HG03342 (cell line): ENCODE results near the gene ARL6IP4.

Source experiments
- ATAC-seq: cut with Tn5 transposase; IDR thresholded peaks from one replicate; pipeline ENCODE4 v1.9.1; 2021; ENCODE audit warnings: mild to moderate bottlenecking, moderate library complexity; ENCODE audit not compliant: unreplicated experiment

Gene ARL6IP4

DNA sequence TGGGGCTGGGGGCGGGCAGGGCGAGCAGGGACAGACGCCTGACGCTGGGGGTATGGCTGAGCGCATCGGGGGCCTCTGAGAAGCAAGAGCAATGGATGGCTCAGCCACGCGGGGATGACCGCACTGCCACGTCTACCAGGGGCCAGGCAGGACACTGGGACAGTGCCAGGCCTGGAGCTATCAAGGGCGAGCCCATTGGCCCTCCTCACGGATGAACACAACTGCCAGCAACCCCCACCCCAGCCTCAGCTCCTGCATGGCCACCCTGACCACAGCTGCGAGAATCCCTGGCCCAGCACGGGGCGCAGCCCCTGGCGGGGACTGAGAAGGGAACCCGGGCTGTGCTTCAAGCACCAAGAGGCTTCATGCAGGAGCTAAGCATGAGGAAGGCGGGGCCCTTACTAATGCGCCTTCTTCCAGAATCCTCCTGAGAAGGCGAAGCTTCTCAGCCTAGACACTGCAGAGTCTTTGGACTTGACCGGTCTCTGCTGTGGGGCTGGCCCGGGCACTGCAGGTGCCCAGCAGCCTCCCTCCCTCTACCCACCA, 9.5 kb downstream of the ARL6IP4 start:
- ATAC-seq, result no peak

DNA sequence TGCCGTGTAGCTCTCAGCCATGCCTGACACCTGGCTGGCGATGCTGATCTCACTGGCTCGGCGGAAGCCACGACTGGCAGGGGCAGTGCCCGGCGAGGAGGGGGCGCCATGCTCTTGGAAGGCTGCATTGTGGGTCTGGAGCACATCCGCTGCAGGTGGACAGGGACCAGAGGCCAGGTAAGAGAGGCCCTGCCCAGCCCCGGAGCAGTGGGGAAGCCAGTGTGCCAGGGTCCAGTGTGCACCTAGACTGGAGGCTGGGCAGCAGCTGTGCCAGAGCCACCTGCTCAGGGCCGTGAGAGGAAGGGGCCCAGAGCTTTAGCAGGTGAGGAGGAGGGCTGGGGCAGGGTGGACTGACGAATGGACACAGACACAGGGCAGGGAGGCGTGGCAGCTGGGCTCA, 10.1 kb downstream of the ARL6IP4 start:
- no peak for ATAC-seq

DNA sequence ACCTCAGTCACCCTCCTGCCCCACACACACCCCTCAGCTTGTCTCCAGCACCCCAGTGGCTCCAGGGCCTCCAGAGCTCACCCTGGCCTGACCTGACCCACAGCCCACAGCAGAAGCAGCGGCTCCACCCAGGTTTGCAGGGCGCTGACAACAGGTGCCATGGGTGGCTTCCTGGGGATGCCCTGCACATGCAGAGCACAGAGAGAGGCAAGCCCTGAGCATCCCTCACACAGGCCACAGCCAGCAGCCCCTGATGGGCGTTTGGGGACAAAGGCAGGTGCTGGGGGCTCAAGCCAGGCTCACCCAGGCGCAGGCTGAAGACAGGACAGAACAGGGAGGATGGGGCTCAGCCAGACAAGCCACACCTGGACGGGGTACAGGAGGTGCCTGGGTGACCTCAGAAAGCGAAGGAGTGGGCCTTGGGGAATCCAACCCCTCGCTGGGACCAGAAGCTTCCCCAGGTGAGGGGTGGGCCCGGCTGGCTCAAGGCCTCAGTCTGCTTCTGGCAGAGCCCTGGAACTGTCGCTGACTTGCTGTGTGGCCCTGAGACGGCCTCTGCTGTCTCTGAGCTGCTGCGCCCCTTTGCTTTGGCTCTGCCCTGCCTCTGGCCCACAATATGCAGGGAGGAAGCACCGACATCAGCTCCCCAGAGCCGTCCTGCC, 10.6 kb downstream of the ARL6IP4 start:
- ATAC-seq, result no peak

DNA sequence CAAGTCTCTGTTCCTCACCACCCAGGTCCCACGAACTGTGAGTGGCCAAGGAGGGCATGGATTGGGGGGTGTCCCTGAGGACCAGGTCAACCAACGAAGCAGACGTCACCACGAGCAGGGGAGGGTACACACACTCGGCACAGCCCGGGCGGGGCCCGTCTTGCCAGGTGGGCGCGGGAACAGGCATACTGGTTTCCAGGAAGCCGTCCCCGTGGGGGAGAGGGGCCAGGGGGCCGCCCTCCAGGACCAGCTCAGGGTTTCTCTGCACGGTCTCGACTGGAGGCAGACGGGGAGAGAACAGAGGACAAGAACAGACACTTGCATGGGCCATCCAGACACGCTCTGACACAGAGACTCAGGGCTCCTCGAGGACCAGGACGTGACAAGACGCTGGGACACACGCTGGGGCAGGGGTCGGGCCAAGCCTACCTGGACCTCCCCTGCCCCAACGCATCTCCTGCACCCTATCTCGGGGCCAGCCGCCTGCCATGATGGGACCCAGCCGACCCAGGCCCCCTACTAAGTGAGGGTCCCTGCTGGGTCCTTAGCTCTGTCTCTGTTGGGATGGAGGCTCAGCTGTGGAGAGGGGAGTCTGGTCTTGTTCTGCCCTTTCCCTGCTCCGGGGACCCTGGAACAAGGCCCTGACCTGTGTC, 11.3 kb downstream of the ARL6IP4 start:
- no peak for ATAC-seq

DNA sequence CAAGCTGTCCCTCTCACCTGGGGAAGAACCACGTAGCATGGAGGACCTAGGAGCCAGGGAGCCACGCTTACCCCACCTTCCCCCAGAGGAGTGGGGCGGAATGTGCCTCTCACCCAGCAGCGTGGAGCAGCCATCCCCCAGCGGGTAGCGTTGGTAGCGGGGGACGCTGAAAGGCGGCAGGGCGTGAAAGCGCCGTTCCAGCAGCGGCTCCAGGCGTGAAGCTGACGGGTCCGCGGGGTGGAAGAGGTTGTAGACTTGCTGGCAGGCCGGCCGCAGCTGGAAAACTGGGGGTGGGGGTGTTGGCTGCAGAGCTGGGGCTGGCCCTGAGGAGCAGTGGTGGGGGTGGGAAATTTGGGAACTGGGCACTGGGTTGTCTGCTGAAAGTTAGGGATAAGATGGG, 11.9 kb downstream of the ARL6IP4 start:
- no peak for ATAC-seq

DNA sequence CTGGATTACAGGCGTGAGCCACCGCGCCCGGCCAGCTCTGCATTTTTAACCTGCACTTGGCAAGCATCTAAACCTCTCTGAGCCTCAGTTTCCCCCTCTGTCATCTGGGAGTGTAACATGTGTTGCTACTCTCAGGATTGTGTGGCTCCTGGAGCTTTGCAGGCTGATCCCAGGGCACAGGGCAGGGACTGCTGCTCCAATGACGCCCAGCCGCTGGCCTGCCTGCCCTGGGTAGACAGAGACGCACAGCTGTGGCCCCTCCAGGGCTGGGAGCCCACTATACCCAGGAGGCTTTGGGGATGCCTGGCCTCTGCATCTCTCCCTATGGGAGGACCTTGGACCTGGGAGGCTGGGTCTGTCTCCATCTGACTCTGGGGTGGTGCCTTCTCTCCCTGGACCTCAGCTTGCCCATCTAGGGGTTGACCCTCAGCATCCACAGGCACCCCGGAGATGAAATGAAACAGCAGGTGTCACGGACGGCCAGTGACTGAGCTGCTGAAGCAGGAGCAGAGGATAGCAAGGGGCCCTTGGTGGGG, 13.7 kb downstream of the ARL6IP4 start:
- no peak for ATAC-seq

DNA sequence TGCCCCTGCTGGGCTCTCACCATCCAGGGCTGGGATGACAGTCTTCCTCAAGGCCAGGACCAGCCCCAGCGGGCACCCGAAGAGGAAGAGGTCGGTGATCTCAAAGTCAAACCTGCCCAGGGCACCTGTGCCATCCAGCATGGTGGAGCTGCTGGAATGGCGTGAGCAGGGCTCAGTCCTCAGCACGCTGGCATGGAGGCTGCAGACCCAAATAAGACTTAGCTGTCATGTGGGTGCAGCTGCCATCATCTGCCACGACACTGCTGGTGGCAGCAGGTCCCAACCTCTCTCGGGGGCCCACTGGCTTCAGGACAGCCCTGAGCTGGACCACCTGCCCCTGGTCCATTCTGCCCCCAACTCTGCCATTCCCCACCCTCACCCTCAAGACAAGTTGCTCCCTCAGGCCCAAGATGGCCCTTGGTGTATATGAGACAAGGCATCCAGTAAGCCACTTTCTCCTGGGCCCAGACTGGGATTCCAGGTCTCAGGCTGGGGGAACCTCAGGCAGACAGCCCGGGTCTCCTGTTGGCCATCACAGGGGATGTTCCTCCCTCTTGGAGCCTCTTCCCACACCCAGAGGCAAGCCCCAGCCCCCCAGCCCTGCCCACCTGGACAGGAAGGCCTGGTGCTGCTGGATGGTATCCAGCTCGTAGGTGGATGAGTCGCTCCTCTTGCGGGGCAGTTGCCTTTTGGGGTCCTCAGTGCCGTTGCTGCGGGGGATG, 14.5 kb downstream of the ARL6IP4 start:
- no peak for ATAC-seq

DNA sequence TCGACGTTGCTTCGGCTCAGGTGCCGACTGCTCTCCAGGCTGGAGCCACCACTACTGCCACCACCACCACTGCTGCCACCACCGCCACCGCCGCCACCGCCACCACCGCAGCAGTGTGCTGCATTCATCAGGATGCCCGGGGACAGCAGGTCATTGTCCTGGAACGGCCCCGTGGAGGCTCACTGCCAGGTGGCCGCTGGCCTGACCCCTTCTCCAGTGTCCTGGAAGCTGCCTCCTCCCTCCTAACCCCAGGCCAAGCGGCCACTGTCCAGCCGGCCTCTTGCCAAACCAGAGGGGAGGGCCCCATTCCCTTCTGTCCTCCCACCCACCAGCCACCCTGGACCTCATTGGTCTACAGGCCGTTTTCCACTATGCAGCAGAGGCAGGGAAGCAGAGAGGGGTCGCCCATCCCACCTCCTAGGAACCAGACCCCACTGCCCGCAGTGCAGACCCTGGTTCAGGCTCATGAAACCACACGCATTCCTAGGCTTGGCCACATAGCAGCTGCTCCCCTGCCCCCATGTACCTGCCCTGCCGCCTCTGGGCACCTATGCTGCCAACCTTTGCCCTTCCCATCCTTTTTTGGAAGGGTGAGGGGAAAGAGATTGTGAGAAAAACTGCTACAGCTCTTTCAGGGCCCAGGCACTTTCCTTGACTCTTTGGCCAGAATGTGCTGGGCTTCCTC, 15.2 kb downstream of the ARL6IP4 start:
- no peak for ATAC-seq

DNA sequence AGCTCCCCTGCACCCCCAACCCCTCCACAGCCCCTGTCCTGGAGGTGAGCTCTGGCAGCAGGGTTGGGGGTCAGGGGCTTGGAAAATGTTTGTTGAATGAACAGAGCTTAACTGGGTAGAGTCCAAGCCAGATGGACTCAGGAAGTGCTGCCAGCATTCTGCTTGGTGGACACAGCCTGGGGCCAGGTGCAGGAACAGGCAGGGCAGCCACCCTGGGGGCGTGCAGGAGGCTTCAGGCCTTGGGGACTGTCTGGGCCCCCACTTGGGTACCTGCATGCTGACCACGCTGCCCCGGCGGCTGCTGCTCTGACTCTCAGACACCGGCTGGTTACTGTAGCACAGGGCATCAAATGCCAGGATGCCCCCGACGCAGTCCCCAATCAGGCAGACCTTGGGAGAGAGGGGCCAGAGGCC, 15.7 kb downstream of the ARL6IP4 start:
- no peak for ATAC-seq

DNA sequence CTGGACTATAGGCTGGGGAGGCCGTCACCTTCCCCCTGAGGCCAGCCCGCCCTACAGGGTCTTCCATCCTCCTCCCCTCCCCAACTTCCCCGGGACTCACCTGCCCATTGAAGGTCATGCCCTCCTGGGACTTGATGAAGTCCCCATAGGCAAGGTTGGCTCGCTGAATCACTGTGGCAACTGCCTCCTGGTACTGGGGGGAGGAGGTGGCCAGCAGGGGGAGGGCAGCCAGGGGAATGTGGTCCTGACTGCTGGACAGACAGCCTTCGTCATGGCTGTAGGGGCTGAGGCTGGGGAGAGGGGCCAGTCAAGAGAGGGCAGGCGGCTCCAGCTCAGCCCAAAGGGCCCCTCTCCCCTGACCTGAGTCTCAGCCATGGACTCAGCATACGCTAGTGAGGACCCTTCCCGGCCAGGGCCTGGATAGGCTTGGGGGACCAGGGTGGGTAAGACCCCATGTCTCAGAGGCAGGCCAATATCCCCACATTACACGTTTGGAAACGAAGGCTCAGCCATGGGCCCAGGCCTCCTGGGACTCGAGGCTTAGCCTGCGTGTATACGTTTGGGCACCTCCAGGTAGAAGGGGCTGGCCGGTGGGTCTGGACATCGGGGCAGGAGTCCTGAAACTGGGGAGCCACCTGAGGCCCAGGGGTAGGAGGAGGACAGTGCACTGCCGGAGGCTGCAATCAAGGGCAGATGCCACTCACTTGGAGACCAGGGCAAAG, 16.3 kb downstream of the ARL6IP4 start:
- ATAC-seq, result no peak

DNA sequence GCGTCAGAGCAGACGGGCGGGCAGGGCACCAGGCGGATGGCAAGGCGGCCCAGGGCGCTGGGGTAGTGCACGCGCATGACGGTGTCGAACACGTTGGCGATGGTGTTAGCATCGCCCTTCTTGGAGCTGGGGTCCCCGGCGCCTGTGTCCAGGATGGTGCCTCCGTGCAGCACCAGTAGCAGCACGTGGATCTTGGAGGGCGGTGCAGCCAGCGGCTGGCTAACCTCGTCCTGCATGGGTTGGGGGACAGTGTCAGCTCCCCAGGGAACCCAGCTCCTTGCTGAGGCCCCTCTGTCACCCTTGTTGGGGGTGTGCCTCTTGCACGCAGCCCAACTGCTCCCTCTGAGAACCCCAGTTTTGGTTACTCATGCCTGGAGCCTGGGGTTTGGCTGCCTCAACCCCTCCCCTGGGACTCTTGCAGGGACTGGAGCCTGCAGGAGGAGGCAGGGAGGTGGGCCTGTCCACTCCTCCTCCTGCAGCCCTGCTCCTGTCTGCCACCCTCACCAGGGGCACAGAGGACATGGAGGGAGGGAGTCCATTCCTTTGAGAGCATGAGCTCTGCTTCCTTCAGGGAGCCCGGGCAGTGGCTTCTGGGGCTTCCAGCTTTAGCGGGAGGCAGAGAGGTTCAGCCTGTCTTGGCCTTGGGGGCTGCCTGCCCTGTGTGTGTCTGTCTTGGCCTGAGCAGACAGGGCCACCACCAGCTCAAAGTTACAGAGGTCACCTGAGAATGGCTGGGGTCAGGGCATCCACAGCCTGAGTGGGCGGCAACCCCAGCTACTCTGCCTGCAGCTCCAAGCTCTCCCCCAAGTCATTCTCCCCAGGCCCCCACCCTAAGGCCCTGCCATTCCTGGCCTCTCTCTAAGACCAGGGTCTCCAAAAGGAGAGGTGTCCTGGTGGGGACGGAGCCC, 17.1 kb downstream of the ARL6IP4 start:
- no peak for ATAC-seq

DNA sequence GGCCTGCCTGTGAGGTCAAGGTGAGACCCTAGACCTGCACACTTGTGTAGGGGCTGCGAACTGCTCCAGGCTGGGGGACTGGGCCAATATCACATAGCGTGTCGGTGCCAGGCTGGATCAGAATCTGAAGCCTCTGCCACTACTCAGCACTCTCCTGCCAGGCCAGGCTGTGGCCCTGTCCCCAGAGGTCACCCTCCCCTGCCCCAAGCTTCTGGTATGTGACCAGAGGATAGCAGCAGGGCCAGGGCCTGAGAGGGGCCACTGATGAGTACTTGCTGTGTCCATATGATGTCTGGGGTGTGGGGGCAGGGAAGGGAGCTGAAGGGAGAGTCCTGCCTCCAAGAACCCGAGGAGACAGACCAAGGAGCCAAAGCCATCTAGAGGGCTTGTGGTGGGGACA, 17.8 kb downstream of the ARL6IP4 start:
- no peak for ATAC-seq

DNA sequence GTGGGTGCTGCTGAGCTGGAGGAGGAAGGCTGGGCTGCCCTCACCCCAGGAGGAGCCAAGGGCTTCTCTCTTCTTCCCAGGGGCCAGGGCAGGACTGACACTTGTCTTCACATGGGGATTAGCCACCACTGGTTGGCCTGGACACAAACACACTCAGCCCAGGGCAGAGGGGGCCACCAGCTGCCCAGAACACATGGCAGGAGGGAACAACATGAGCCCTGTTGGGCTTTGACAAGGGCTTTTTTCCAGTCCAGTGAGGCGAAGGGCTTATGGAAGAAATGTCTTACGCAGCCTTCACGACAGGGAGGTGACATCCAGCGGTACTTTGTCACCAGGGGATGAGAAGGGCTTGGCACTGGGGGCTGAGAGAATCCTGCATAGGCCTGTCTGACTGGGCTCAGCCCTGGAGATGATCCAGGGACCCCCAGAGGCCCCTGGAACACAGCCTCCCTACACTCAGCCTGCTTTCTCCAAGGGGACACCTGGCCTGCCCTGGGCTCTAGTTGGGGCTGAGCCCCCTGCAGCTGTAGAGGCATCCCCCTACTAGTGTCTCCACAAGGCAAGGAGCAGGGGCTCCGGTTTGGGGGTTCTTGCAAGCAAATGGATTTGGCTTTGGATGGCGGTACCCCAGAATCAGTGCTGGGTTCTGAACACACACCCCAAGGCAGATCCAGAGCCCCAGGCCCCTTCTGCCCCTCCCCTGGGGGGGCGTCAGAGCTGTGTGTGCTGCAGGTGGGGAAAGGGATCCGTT, 18.9 kb downstream of the ARL6IP4 start:
- no peak for ATAC-seq

DNA sequence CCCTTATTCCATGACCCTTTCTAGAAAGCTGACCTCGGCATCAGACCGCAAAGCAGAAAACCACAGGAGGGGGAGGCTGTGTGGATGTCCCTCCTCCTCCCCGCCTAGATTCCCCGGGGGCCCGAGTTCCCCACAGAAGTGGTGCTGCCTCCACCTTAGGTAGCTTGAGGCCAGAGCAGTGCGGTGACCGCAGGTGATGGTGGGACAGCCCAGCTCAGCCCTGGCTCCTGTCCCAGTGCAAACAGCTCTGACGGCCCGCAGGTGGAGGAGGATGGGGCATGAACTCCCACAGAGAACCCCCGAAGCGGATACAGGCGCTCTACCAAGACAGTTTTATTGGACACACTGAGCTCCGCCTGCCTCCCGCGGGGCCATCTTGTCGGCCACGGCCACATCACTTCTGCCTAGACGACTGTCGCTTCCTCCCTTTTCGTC, 19.5 kb downstream of the ARL6IP4 start:
- no peak for ATAC-seq

DNA sequence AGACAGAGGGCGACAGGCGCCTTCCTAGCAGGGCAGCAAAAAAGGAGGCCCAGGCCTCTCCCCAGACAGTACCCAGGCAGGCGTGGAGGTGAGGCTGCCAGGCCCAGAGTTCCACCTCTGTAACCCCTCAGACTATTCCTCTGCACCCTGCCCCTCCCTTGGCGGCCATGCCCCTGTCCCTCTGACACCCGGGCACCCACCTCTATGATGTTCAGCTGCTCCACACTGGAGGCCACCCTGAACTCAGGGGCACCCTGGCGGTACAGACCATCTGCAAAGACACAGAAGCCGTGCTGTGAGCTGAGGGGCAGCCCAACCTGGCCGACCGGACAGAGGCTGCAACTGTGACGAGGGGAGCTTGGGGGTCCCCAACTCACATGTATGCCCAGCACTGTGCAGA, 20.1 kb downstream of the ARL6IP4 start:
- no peak for ATAC-seq

DNA sequence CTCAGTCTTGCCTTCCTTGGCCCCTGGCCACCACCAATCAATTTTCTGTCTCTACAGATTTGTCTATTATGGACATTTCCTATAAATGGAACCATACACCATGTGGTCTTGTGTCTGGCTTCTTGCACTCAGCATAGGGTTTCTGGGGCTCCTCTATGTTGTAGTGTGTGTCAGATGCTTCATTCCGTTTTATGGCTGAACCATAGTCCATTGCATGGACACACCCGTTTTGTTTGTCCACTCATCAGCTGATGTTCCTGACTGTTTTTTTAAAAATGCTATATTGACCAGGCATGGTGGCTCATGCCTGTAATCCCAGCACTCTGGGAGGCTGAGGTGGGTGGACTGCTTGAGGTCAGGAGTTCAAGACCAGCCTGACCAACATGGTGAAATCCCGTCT, 21.0 kb downstream of the ARL6IP4 start:
- no peak for ATAC-seq

DNA sequence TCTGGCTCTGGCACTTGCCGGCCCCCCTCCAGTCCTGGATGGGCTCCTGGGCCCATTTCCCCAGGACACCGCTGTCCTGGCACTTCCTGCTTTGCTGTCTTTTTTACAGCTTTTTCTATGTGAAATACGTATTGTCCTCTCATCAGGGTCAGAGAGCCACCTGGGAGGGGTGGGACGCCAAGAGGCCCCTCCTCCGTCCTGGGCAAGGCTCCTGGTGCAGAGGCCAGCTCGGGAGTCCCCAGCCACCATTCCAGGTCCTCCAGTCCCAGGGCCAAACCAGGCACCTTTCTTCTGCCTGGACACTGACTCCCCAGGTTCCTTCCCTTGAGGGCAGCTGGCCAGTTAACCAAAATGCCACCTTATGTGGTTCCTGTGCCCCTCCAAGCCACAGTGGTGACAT, 22.8 kb downstream of the ARL6IP4 start:
- no peak for ATAC-seq

DNA sequence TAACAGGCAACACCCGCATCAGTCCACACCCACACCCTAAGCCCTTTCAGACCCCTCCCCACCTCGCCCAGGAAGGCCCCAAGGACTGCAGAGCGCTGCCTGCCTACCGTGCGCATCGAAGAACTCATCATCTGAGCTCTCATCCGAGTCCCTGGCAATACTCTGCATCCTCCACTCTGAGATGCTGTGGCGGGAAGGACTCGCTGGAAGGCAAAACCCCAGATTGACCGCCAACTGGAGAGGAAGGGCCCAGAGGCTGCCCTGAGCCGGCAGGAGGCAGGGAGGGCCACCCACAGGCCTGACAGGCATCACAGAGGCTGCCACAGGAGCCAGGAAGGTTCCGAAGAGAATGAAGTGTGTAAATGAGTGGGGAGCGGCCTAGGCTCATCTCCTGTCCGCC, 23.8 kb downstream of the ARL6IP4 start:
- ATAC-seq, result no peak
